HL-60/S4 treated with retinoic acid at 250 ng/mL for 4 days and 3 days (cell line): ENCODE results near the gene CIPC.

Source experiments
- in situ Hi-C: fragments of 300-500 bp; cut with MboI; formaldehyde crosslinking; loops from 2 replicates; pipeline ENCODE4 v1.7.0; 2022; ENCODE audit warnings: low sequenced_read_pairs

Gene CIPC, protein sequence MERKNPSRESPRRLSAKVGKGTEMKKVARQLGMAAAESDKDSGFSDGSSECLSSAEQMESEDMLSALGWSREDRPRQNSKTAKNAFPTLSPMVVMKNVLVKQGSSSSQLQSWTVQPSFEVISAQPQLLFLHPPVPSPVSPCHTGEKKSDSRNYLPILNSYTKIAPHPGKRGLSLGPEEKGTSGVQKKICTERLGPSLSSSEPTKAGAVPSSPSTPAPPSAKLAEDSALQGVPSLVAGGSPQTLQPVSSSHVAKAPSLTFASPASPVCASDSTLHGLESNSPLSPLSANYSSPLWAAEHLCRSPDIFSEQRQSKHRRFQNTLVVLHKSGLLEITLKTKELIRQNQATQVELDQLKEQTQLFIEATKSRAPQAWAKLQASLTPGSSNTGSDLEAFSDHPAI

GRCh38 chr14:77097700-77098528, at the start of gene CIPC:
TSS of gene CIPC (plus strand) at chr14:77098258. CDS start at chr14:77105709, 7,451 bp downstream.
- in situ Hi-C loops, result no loop called here

DNA sequence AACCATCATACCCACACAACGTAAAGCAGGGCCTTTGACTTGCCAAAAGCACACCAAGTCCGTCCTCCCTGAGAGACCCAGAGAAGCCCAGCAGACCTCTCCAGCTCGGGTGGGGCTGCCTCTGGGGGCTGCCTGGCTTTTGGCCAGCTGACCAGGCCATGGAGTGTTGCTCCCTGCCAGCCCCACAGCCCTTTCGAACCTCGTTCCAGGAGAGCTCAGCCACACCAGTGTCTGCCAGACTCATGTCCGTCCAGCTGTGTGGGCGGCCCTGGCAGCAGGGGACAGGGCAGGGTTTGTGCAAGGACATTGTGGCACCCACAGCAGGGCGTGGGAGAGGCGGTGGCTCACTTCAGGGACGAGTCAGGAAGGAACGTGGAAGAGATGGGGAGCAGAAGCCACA, 46.9 kb upstream of the CIPC start:
- in situ Hi-C loops, result no loop called here

DNA sequence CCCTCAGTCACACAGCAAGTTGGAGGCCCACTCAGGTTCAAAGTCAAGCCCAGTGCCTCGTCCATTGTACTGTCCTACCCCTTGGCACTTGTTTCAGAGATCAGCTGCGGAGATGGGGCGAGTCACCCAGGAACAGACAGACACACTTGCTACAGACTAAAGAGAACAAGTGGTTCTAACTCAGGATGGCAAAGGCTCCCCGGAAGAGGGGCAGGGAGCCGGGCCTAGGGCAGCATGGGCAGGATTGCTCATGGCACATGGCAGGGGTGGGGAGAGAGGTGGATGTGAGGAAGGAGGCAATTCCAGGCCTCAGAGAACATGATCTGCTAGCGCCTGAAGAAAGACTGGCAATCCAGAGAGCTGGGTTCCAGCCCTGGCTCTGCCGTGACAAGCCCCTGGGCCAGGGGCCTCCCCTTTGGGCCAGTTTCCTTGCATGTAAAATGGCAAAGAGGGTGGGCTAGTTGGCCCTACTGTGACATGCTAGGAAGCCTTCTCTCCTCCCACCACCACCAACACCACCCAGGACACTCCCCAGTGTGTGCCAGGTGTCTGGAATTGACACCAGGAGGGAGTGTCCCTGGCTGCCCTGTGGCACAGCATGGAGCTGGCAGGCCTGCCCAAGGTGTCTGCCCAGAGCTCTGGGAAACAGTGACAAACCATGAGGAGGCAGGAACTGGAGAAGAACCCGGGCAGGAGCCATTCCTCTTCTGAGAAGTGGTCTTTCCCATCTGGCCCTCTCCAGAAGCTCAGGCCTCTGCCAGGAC, 45.6 kb upstream of the CIPC start:
- in situ Hi-C loops, result no loop called here

DNA sequence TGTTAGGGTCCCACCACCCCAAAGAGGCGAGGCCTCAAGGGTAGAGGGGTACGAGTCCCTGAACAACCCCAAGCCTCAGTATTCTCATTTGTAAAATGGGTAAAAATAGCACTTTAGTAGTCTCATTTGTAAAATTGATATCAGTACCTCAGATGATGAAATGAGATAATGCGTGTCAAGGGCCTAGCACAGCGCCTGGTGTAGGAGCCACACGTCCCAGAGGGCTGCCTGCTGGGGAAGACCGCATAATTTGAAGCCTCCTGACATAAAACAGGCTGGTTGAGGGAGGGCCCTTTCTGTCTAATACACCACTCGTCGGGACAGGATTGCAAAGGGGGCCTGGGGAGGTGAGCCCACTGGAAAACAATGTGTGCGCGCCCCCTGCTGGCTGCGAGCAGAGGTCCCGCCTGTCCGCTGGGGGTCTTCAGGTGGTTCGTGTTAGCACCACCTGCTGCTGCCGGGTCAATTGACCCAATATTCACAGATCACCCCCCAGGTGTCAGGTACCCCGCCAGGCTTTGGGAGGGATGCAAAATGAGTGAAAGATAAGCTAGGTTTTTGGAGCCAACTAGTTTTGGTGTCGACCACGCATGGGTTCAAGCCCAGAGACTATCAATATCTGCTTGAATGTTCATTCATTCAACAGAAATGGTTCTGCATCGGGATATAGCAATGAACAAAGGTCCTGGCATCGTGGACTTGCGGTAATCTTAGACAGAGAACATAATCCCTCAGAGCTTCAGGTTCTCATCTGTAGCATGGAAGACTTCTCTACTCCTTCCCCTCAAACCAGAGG, 44.8 kb upstream of the CIPC start:
- in situ Hi-C loops, result no loop called here

DNA sequence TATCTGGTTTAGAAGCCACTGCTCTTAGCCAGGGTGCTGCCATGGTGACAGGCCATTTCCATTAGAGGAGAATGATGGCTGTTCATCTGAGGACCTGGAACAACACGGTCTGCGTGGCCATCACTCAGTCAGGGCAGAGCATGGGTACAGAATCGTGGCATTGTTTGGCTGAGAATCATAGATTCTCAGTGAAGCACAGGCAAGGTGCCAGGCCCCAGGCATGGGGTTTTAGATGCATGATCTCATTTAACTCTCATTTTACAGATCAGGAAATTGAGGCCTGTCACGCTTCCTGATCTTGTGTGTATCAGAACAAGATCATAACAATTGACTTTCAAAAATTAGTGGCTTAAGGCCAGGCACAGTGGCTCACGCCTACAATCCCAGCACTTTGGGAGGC, 42.8 kb upstream of the CIPC start:
- in situ Hi-C loops, result no loop called here

DNA sequence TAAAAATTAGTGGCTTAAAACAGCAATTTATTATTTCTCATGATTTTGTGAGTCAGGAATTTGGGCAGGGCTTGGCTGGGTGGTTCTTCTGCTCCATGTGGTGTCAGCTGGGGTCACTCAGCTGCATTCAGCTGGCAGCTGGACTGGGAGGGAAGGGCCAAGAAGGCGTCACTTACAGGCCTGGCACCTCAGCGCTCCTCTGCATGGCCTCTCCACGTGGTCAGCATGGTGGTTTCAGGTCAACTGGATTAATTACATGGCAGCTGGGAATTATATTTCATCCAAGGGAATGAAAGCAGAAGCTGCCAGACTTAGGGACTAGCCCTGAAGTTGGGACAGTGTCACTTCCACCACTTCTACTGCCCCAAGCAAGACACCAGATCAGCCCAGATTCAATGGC, 42.1 kb upstream of the CIPC start:
- in situ Hi-C loops, result no loop called here

GRCh38 chr14:77058117-77058516, 39.9 kb upstream of the CIPC start:
- in situ Hi-C loops, result no loop called here

DNA sequence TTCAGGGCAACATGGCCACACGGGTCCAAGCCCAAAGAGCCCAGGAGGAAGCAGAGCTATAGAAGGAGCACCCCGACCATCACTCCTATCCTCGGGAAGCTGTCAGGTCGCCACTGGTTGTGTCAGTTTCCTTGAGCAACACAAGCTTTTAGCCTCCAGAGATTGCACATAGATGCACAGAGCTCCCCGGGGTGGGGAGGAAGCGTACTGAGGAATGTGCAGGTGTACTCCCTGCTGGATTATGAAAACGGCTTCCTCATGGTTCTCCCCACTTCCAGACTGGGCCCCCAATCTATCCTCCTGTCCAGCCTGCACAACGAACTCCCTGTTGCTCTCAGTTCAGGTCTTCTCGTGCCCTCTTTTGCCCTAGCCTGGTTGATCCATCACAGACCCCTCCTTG, 39.3 kb upstream of the CIPC start:
- in situ Hi-C loops, result no loop called here

DNA sequence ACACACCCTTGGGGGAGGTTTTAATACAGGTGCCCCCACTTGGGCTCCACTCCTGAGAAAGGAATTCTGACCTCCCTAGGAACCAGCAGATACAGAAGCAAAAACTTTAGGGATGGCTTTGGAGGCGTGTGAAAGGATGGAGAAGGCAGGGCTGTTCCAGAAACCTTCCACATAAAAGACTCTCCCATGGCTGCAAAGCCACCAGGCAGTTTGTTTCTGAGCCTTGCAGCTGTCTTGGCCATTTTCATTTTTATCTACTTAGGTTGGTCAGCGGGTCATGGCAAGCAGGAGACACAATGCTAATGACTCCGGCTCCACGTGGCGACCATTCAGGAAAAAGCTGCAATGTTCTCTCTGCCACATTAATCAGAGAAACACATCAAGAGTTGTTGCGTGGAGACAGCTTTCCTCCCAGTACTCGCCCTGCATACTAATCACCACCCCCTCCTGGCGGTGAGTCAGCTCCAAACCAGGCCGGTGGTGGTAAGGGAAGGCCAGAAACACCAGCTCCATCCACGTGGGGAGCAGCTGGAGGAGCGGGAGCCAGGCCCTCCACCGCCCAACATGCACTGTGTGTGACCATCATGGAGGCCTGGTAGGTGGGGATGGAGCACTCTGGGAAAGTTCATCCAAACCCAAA, 38.7 kb upstream of the CIPC start:
- in situ Hi-C loops, result no loop called here

GRCh38 chr14:77061630-77062257, 36.3 kb upstream of the CIPC start:
- in situ Hi-C loops, result loop anchor here (10.0 kb wide), 1 partner anchor 177 kb away; no protein-coding TSS in a partner anchor

GRCh38 chr14:77062261-77062660, 35.8 kb upstream of the CIPC start:
- in situ Hi-C loops, result loop anchor here (10.0 kb wide), 1 partner anchor 177 kb away; no protein-coding TSS in a partner anchor

GRCh38 chr14:77063571-77064171, 34.4 kb upstream of the CIPC start:
- in situ Hi-C loops, result loop anchor here (10.0 kb wide), 1 partner anchor 179 kb away; no protein-coding TSS in a partner anchor

DNA sequence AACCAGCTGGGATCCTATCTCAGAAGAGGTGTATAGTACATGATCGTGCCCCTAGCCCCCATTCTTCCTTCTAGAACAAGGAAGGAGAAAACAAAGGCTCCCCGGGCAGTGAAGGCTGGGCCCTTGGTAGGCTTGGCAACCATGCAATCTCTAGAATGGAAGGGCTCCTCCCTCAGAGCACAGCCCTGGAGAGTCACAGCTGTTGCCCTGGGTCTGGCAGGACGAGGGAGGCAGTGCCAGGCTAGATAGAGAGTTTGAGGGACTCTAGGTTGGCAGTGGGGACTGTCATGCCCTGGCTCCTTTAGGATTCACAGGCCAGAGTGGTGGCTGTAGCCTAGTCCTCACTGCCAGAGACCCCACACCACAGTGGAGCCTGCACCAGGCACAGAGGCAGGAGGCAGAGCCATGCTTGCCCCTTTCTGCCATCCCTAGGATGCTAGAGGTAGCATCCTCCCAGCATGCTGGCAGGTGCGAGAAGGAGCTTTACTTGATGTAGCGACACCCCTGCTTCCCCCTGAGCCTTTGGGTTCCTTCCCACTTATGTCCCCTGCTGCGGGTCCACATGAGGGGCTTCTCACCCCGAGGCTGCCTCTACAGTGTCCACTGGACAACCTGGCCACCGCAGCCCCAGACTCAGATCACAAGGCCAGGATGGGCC, 33.4 kb upstream of the CIPC start:
- in situ Hi-C loops, result loop anchor here (10.0 kb wide), 1 partner anchor 180 kb away; no protein-coding TSS in a partner anchor

DNA sequence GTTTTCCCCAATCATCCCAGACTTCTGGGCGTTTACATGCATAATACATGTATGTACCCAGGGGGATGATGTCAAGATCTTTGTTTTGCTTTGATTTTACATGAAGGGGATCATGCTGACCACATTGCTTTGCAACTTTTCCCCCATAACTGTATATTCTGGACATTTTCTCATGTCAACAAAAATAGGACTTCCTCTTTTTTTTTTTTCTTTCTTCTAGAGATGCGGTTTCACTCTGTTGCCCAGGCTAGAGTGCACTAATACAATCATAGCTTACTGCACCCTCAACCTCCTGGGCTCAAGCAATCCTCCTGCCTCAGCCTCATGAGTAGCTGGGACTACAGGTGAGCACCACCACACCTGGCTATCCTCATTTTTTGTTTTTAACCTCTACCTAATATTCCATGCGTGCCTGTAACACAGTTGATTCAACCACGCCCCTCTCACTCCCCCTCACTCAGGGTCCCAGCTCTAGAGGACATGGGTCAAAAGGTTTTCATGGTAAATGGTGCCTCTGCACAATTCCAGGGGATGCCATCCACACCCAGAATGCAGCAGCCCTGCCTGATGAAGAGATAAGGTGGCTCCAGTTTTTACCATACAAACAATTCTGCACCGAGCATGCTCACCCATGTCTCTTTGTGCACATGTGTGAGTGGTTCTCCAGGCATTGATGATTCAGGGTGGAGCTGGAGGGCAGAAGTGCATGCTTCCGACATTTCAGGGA, 32.0 kb upstream of the CIPC start:
- in situ Hi-C loops, result loop anchor here (10.0 kb wide), 1 partner anchor 181 kb away; no protein-coding TSS in a partner anchor

DNA sequence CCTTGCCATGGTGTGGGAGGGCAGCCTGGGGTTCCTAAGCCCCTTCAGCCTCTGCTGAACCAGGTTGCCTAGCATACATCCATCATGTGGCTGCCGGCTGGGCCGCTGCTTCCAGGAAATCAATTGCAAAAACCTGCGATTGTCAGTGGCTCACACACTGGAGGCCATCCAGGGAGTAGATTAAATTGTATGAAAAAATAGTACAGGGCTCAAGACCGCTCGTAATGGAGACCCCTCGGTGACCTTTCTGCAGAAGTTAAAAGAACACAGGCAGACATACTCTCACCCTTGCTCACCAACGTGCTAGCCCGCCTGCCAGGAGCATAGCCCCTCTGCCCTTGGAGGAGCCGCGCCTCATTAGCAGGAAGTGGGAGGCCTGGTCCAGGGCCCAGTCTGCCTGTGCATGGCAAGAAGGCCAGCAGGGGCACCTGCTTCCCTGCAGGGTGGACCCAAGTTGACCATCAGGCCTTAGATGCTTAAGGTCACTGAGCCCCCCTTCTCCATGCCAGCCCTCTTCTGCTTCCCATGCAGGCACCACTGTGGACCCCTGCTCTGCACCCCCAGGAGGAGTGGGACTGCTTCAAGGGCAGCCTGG, 31.4 kb upstream of the CIPC start:
- in situ Hi-C loops, result loop anchor here (10.0 kb wide), 1 partner anchor 182 kb away; no protein-coding TSS in a partner anchor

DNA sequence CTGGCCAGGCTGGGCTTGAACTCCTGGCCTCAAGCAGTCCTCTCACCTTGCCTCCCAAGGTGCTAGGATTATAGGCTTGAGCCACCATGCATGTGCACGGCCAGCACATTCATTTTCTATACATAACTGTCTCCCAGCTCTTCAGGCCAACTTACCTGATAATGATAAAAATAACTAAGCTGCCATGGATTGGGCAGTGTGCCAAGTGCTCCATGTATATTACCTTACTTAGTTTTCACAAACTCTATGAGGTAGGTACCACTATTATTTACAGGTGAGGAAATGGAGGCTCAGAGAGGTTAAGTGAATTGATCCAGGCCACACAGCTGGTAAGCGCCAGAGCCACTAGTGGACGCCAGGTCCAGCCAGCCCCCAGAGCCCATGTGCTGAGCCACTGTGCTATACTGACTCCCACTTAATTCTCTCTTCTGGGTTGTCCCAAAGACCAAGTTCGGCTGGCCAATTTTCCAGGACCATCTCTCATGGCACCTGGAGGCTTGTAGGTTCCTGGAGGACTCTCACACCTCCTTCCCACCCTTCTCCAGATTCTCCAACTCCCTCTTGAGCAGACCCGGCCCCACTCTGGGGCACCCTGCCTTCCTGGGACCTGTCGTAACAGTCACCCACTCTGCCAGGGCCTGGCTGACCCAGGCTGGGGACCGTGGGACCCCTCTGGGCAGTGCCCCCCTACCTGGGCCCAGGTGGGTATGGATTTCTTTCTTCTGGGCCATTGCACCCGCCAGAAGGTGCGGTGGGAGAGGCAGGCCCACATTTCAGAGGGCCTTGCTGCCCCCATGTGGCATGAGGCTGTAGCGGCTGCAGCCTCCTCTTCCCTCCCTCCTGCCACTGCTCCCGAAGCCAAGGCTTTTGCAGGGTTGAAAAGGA, 30.2 kb upstream of the CIPC start:
- in situ Hi-C loops, result loop anchor here (10.0 kb wide), 1 partner anchor 183 kb away; no protein-coding TSS in a partner anchor
